RWPE2 (cell line): Measurements from ENCODE around the gene ZP1.
A peak's percentile ranks its signal among the peaks of the same experiment; 100 is the strongest.

Experiments used
- ATAC-seq: fragments of 200-7000 bp; cut with Tn5 transposase; 3 replicates; pipeline ENCODE4 v1.9.1; 2021; ENCODE audit warnings: low read depth
- DNase-seq: peaks from one replicate; pipeline ENCODE4 v3.0.0-alpha.2; 2020; ENCODE audit warnings: low spot score
- H3K27ac ChIP-seq: fragments of 450-650 bp; 2 replicates; pipeline ENCODE4 v1.5.1; 2017; ENCODE audit warnings: mild to moderate bottlenecking; ENCODE audit not compliant: poor library complexity, severe bottlenecking
- H3K27me3 ChIP-seq: fragments of 250-450 bp; sonication (Bioruptor Pico); 2 replicates; pipeline ENCODE4 v1.5.1; 2021; ENCODE audit warnings: mild to moderate bottlenecking, moderate library complexity; ENCODE audit not compliant: insufficient read depth, poor library complexity, severe bottlenecking
- H3K36me3 ChIP-seq: fragments of 250-450 bp; sonication (Bioruptor Pico); 2 replicates; pipeline ENCODE4 v1.5.1; 2020; ENCODE audit warnings: low read depth, mild to moderate bottlenecking, moderate library complexity
- H3K4me1 ChIP-seq: fragments of 250-450 bp; sonication (Bioruptor Pico); 2 replicates; pipeline ENCODE4 v1.5.1; 2021; ENCODE audit warnings: mild to moderate bottlenecking, moderate library complexity; ENCODE audit not compliant: insufficient read depth, poor library complexity, severe bottlenecking
- H3K4me3 ChIP-seq: fragments of 250-450 bp; sonication (Bioruptor Pico); 2 replicates; pipeline ENCODE4 v1.5.1; 2021; ENCODE audit warnings: mild to moderate bottlenecking, moderate library complexity; ENCODE audit not compliant: severe bottlenecking
- H3K9me3 ChIP-seq: fragments of 250-450 bp; sonication (Bioruptor Pico); 2 replicates; pipeline ENCODE4 v1.5.1; 2021; ENCODE audit warnings: mild to moderate bottlenecking, moderate library complexity; ENCODE audit not compliant: severe bottlenecking
- CTCF ChIP-seq: fragments of 450-650 bp; IDR thresholded peaks from one replicate; pipeline ENCODE4 v1.5.1; 2017; ENCODE audit warnings: mild to moderate bottlenecking, moderate library complexity; ENCODE audit not compliant: poor library complexity, severe bottlenecking

Gene ZP1

GRCh38 chr11:60900673-60901404 is 33.5 kb downstream of the ZP1 start:
- Histone ChIP-seq H3K9me3 (no peaks in the 10 kb centered on the region), H3K36me3 (peaks cover 91% of the 10 kb centered on the region), H3K4me3 (no peak overlapping the region), H3K27me3 (no peaks in the 10 kb centered on the region), H3K27ac (no peak overlapping the region), H3K4me1 (peaks cover 6% of the 10 kb centered on the region)
- no peak for DNase-seq
- TF ChIP-seq CTCF, result no peak
- ATAC-seq, result no peak

- DNase-seq (no peak), ATAC-seq (no peak)
- no peaks in the 10 kb centered on the region for H3K9me3 ChIP-seq
- H3K4me1 ChIP-seq, result peaks cover 6% of the 10 kb centered on the region
- H3K27ac ChIP-seq, result no peak overlapping the region
- no peak for TF ChIP-seq CTCF
- H3K36me3 ChIP-seq, result peaks cover 73% of the 10 kb centered on the region
- no peaks in the 10 kb centered on the region for H3K27me3 ChIP-seq
- H3K4me3 ChIP-seq, result no peak overlapping the region
Observed at GRCh38 chr11:60902625-60903024, 35.3 kb downstream of the ZP1 start.

GRCh38 chr11:60905047-60905446 is 37.7 kb downstream of the ZP1 start:
- Histone ChIP-seq H3K4me1 (peaks cover 6% of the 10 kb centered on the region), H3K36me3 (peaks cover 49% of the 10 kb centered on the region), H3K4me3 (peak overlapping the region; percentile 94), H3K27ac (peak overlapping the region; percentile 83), H3K9me3 (no peaks in the 10 kb centered on the region), H3K27me3 (no peaks in the 10 kb centered on the region)
- DNase-seq (no peak), ATAC-seq (no peak)
- TF ChIP-seq CTCF, result no peak

GRCh38 chr11:60905551-60906113 is 38.3 kb downstream of the ZP1 start:
- ATAC-seq (peak; percentile 69), DNase-seq (no peak)
- no peaks in the 10 kb centered on the region for H3K27me3 ChIP-seq

More at GRCh38 chr11:60905551-60906113, 38.3 kb downstream of the ZP1 start:
- Histone ChIP-seq H3K27ac (peak overlapping the region; percentile 83), H3K9me3 (no peaks in the 10 kb centered on the region), H3K4me3 (peak overlapping the region; percentile 94), H3K36me3 (peaks cover 43% of the 10 kb centered on the region), H3K4me1 (peaks cover 6% of the 10 kb centered on the region)
- no peak for TF ChIP-seq CTCF
